ENCODE data around the gene ANO7. TPM values are rescaled to one million over a fixed set of nuclear protein-coding genes. Genes with fewer than 3 reads are reported as not detected.

The ANO7 gene
- total and polyA plus RNA-seq, 2 of the 13 experiments (the other 11 are each of a cell fraction or from before 2014, with no cell fraction given) = 4.1 to 4.9 TPM

- TF ChIP-seq ZNF274 (CRISPR knock-in tag; IDR thresholded peaks at IDR 0.05) = peak; percentile 72; the same call in 1 of the 2 replicates
- peak; percentile 71 for TF ChIP-seq ZNF891 (CRISPR knock-in tag; IDR thresholded peaks at IDR 0.05)
- TF ChIP-seq CSRNP2 (CRISPR knock-in tag; conservative IDR thresholded peaks at IDR 0.05; ENCODE audit: low read depth) = no peak
- TF ChIP-seq SRSF1 (optimal IDR thresholded peaks at IDR 0.05; ENCODE audit: low read depth, low read length) = peak; percentile 95
- peak; percentile 62; the same call in 1 of the 2 replicates for TF ChIP-seq NCOA1 (CRISPR knock-in tag; IDR thresholded peaks at IDR 0.05)
- peak; percentile 85; the same call in 1 of the 2 replicates for TF ChIP-seq ETS1 (CRISPR knock-in tag; IDR thresholded peaks at IDR 0.05)
- TF ChIP-seq PAXIP1 (CRISPR knock-in tag; conservative IDR thresholded peaks at IDR 0.05) = peak; percentile 78
- no peak for TF ChIP-seq ZNF878 (CRISPR knock-in tag; IDR thresholded peaks at IDR 0.05)
- TF ChIP-seq HOXD1 (CRISPR knock-in tag; IDR thresholded peaks at IDR 0.05) = peak; percentile 54; the same call in 1 of the 2 replicates
- 0 out of 2 replicates have a peak, but pooled peaks have one; percentile 2 for TF ChIP-seq ZBTB25 (CRISPR knock-in tag; IDR thresholded peaks at IDR 0.05)
- peak; percentile 37; the same call in 1 of the 2 replicates for TF ChIP-seq ZNF318 (CRISPR knock-in tag; IDR thresholded peaks at IDR 0.05)
Measured at GRCh38 chr2:241224018-241224850, 35.8 kb downstream of the ANO7 start (continued).
